A673 (cell line): Measurements from ENCODE around the gene RERE. TPM values are rescaled to one million over a fixed set of nuclear protein-coding genes. Genes with fewer than 3 reads are reported as not detected.

Source experiments
- BruUV-seq: library from RNA; stranded (reverse); fragments of 400-500 nt; replicated peaks from 2 replicates; lab custom pipeline; 2021; lab: Mats Ljungman, UMichigan
- CTCF ChIA-PET: fragments of 300-600 bp; sonication (Branson Sonifier 250); formaldehyde crosslinking; loops from one replicate; lab custom pipeline; 2022; ENCODE audit warnings: antibody characterized with exemption; lab: Charles Lee
- POLR2A ChIA-PET: fragments of 300-600 bp; sonication (Branson Sonifier 250); formaldehyde crosslinking; loops from one replicate; lab custom pipeline; 2022; ENCODE audit warnings: antibody characterized with exemption; ENCODE audit not compliant: low non-redundant PET; lab: Charles Lee
- DNase-seq: peaks from one replicate; pipeline ENCODE4 v3.0.0-alpha.2; 2015; ENCODE audit warnings: low spot score
- H3K27ac ChIP-seq: fragments of 200-600 bp; sonication (generic); 2 replicates; pipeline ENCODE4 v1.5.1; 2016; ENCODE audit warnings: mixed run types, low read depth, mild to moderate bottlenecking, mixed read lengths, antibody characterized with exemption, low read length; ENCODE audit not compliant: poor library complexity, severe bottlenecking
- H3K27me3 ChIP-seq: fragments of 200-600 bp; sonication (generic); replicated peaks from 2 replicates; pipeline ENCODE4 v1.6.1; 2017; ENCODE audit warnings: mixed run types, low read depth, mild to moderate bottlenecking, mixed read lengths, antibody characterized with exemption, low read length; ENCODE audit not compliant: insufficient read depth, poor library complexity
- H3K36me3 ChIP-seq: fragments of 200-600 bp; sonication (generic); 2 replicates; pipeline ENCODE4 v1.6.1; 2016; ENCODE audit warnings: mixed run types, mild to moderate bottlenecking, mixed read lengths, antibody characterized with exemption, low read length; ENCODE audit not compliant: insufficient read depth, poor library complexity, severe bottlenecking
- H3K4me1 ChIP-seq: fragments of 200-600 bp; sonication (generic); 2 replicates; pipeline ENCODE4 v1.6.1; 2017; ENCODE audit warnings: mixed run types, mild to moderate bottlenecking, mixed read lengths, antibody characterized with exemption, low read length; ENCODE audit not compliant: insufficient read depth, poor library complexity, severe bottlenecking
- H3K4me3 ChIP-seq: fragments of 200-600 bp; sonication (generic); 2 replicates; pipeline ENCODE4 v1.5.1; 2016; ENCODE audit warnings: low read depth, mixed run types, mild to moderate bottlenecking, mixed read lengths, low read length; ENCODE audit not compliant: poor library complexity, severe bottlenecking
- H3K9me3 ChIP-seq: fragments of 200-600 bp; sonication (generic); 2 replicates; pipeline ENCODE4 v1.6.1; 2016; ENCODE audit warnings: mixed run types, low read depth, mild to moderate bottlenecking, mixed read lengths, antibody characterized with exemption, low read length; ENCODE audit not compliant: poor library complexity, severe bottlenecking
- CTCF ChIP-seq: fragments of 300-800, 200-600 bp; sonication (generic); conservative IDR thresholded peaks from 2 replicates; pipeline ENCODE4 v1.5.1; 2017; ENCODE audit warnings: low read depth, mild to moderate bottlenecking, antibody characterized with exemption, low read length, moderate library complexity, mixed read lengths
- EZH2 ChIP-seq: fragments of 200-600 bp; sonication (generic); IDR thresholded peaks from 2 replicates; pipeline ENCODE4 v1.6.1; 2017; ENCODE audit warnings: borderline replicate concordance, low read depth, mild to moderate bottlenecking, mixed read lengths, antibody characterized with exemption, low read length; ENCODE audit not compliant: poor library complexity, severe bottlenecking
- intact Hi-C: fragments of 100-400 bp; cut with micrococcal nuclease; formaldehyde crosslinking; loops from one replicate; pipeline ENCODE4 v1.10.0; 2022; ENCODE audit not compliant: unreplicated experiment
- total RNA-seq: library from RNA; stranded (reverse); gene quantifications from 2 replicates; pipeline ENCODE4 v1.2.3, GENCODE V29; 2021

The RERE gene
- total RNA-seq, 1 experiment from 2014 or later: 188 TPM

DNA sequence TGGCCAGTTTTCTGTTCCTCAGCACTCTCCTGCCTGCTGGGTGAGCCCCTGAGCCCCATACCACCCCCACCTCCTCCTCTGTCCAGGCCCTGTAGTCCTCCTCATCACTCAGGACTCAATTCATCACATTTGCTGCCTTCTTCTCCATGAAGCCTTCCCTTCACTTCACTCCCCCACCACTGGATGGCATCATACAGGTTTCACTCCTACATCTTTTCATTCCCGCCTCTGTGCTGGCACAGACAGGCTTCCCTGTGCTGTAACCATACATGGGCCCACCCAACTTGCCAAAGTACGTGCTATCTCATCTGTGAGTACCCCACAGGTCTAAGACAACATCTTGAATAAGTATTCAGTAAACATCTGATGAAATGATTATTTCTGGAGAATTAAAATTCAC lies 442.6 kb downstream of the RERE start:
- H3K27ac ChIP-seq: peak overlapping the region; percentile 76

DNA sequence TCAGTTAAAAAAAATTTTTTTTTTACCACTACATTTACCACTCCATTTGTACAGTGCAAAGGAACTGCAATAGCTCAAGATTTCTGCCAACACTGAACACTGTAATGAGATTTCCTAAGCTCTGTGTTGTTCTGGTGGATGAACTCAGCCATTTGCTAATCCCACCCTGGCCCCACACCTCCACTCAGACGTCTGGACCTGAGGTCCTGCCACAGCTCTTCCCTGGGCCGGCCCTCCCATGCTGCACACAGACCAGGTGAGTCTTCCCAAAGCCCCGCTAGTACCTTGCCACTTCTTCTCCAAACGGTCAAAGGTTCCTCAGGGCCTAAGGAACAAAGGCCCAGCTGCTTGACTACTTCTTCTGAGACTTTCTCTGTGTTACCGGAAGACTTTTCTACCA lies 443.1 kb downstream of the RERE start:
- TF ChIP-seq EZH2 (no peak), CTCF (no peak)
- Histone ChIP-seq H3K27me3 (no peaks in the 10 kb centered on the region), H3K27ac (peak overlapping the region; percentile 76), H3K9me3 (no peaks in the 10 kb centered on the region), H3K4me3 (peak overlapping the region; percentile 5), H3K36me3 (peaks cover 6% of the 10 kb centered on the region), H3K4me1 (peaks cover 76% of the 10 kb centered on the region)
- intact Hi-C loops: loop anchor here (2.0 to 10.0 kb wide), 2 partner anchors 50 to 330 kb away; no protein-coding TSS in a partner anchor
- BruUV-seq: no TSS peak
- CTCF ChIA-PET: no interaction called here
- POLR2A ChIA-PET: no interaction called here
- no peak for DNase-seq

More for the DNA sequence above, 442.6 kb downstream of the RERE start:
- no peaks in the 10 kb centered on the region for H3K27me3 ChIP-seq
- TF ChIP-seq CTCF (peak; percentile 66), EZH2 (no peak)
- no peak overlapping the region for H3K4me3 ChIP-seq
- ChIA-PET CTCF (no interaction called here), POLR2A (no interaction called here)
- no TSS peak for BruUV-seq
- no peaks in the 10 kb centered on the region for H3K9me3 ChIP-seq
- H3K36me3 ChIP-seq: peaks cover 6% of the 10 kb centered on the region
- DNase-seq: peak; percentile 74
- H3K4me1 ChIP-seq: peaks cover 76% of the 10 kb centered on the region
- intact Hi-C loops: loop anchor here (2.0 to 10.0 kb wide), 2 partner anchors 50 to 330 kb away; no protein-coding TSS in a partner anchor

- TF ChIP-seq EZH2 (no peak), CTCF (no peak)
Observed at GRCh38 chr1:8373581-8374241, 443.7 kb downstream of the RERE start.

More at GRCh38 chr1:8373581-8374241, 443.7 kb downstream of the RERE start:
- H3K27me3 ChIP-seq: no peaks in the 10 kb centered on the region
- peak overlapping the region; percentile 76 for H3K27ac ChIP-seq
- peaks cover 77% of the 10 kb centered on the region for H3K4me1 ChIP-seq
- BruUV-seq: no TSS peak
- DNase-seq: peak; percentile 80
- H3K9me3 ChIP-seq: no peaks in the 10 kb centered on the region
- peaks cover 6% of the 10 kb centered on the region for H3K36me3 ChIP-seq
- intact Hi-C loops: loop anchor here (2.0 to 10.0 kb wide), 2 partner anchors 51 to 331 kb away; no protein-coding TSS in a partner anchor
- CTCF ChIA-PET: no interaction called here
- peak overlapping the region; percentile 5 for H3K4me3 ChIP-seq
- POLR2A ChIA-PET: no interaction called here
